GM21390 (cell line): ENCODE results near the gene BSG.

Experiments used
- ATAC-seq: cut with Tn5 transposase; IDR thresholded peaks from one replicate; pipeline ENCODE4 v1.9.1; 2021; ENCODE audit not compliant: unreplicated experiment

Gene BSG

GRCh38 chr19:570937-571565, 1.3 kb upstream of the BSG start:
- no peak for ATAC-seq

- peak; percentile 4 for ATAC-seq
Measured at GRCh38 chr19:571566-571974, 826 bp upstream of the BSG start.

GRCh38 chr19:572743-573518, 535 bp downstream of the BSG start:
- peak; percentile 23 for ATAC-seq

GRCh38 chr19:573519-573825, 1.1 kb downstream of the BSG start:
- no peak for ATAC-seq

GRCh38 chr19:574658-575526, 2.5 kb downstream of the BSG start:
- no peak for ATAC-seq

GRCh38 chr19:575527-576506, 3.4 kb downstream of the BSG start:
- no peak for ATAC-seq

GRCh38 chr19:576768-577438, 4.5 kb downstream of the BSG start:
- no peak for ATAC-seq

- ATAC-seq: no peak
Measured at GRCh38 chr19:577439-578392, 5.3 kb downstream of the BSG start.

- no peak for ATAC-seq
Measured at GRCh38 chr19:579111-579841, 6.9 kb downstream of the BSG start.

GRCh38 chr19:579842-580155, 7.4 kb downstream of the BSG start:
- no peak for ATAC-seq

- no peak for ATAC-seq
Measured at GRCh38 chr19:580274-580835, 8.0 kb downstream of the BSG start.

- ATAC-seq: no peak
Measured at GRCh38 chr19:581399-582111, 9.2 kb downstream of the BSG start.

- ATAC-seq: no peak
Measured at GRCh38 chr19:582497-583197, 10.3 kb downstream of the BSG start.

GRCh38 chr19:583198-583967, 11.0 kb downstream of the BSG start:
- ATAC-seq: no peak

- no peak for ATAC-seq
Measured at GRCh38 chr19:583968-584239, 11.5 kb downstream of the BSG start.

- ATAC-seq: no peak
Measured at GRCh38 chr19:584240-585001, 12.0 kb downstream of the BSG start.
